HCT116 (cell line): ENCODE data around the gene BPIFB4. TPM values are rescaled to one million over a fixed set of nuclear protein-coding genes. Genes with fewer than 3 reads are reported as not detected.

Source experiments
- ATAC-seq: fragments of 200-7000 bp; cut with Tn5 transposase; 2 replicates; pipeline ENCODE4 v1.9.1; 2020; ENCODE audit warnings: mild to moderate bottlenecking, moderate library complexity
- BruUV-seq: library from RNA; stranded (reverse); fragments of 400-500 nt; replicated peaks from 2 replicates; lab custom pipeline; 2021; lab: Mats Ljungman, UMichigan
- CTCF ChIA-PET: fragments of 300-600 bp; sonication (Branson Sonifier 250); formaldehyde crosslinking; loops from one replicate; lab custom pipeline; 2021; ENCODE audit warnings: antibody characterized with exemption; lab: Charles Lee
- POLR2A ChIA-PET: fragments of 300-600, 350-600 bp; sonication (Branson Sonifier 250); formaldehyde crosslinking; loops from one replicate; lab custom pipeline; 2021; ENCODE audit warnings: antibody characterized with exemption; lab: Charles Lee
- RAD21 ChIA-PET, 2 experiments: fragments of 300-600 bp; sonication (Branson Sonifier 250); formaldehyde crosslinking; loops; one replicate each; lab custom pipeline; 2023; ENCODE audit warnings: low total read pairs in 2 of 2; ENCODE audit not compliant: uncharacterized antibody in 2 of 2, unreplicated experiment in 2 of 2, low non-redundant PET in 1 of 2; lab: Charles Lee
- DNase-seq: peaks from one replicate; pipeline ENCODE4 v3.0.0-alpha.2; 2010; ENCODE audit warnings: low read depth, low spot score
- H2AFZ ChIP-seq: fragments of 200-600 bp; shearing (Covaris generic), sonication (generic); 2 replicates; pipeline ENCODE4 v1.6.1; 2017; ENCODE audit warnings: low read depth, mixed run types, mixed read lengths, antibody characterized with exemption, low read length; ENCODE audit not compliant: poor library complexity, severe bottlenecking
- H3K27ac ChIP-seq: 2 replicates; pipeline ENCODE4 v1.5.1; 2012; ENCODE audit warnings: low read depth, low read length
- H3K27me3 ChIP-seq: fragments of 200-600 bp; sonication (generic); 2 replicates; pipeline ENCODE4 v1.6.1; 2016; ENCODE audit warnings: mixed run types, low read length, mixed read lengths; ENCODE audit not compliant: insufficient read depth
- H3K36me3 ChIP-seq, 2 experiments: fragments of 200-500 bp in 1 of 2; fragments of 200-600 bp in 1 of 2; sonication (Bioruptor generic) in 1 of 2; sonication (generic) in 1 of 2; 2 replicates each; pipeline versions ENCODE4 v1.5.1 to v1.6.1; 2014 to 2016; ENCODE audit warnings: low read length in 2 of 2, inconsistent platforms in 1 of 2, mixed read lengths in 1 of 2, mixed run types in 1 of 2; ENCODE audit not compliant: insufficient read depth in 2 of 2, control insufficient read depth in 1 of 2
- H3K4me1 ChIP-seq, 2 experiments: fragments of 200-600 bp in 1 of 2; sonication (generic) in 1 of 2; 2 replicates each; pipeline versions ENCODE4 v1.5.1 to v1.6.1; 2012 to 2017; ENCODE audit warnings: low read length in 2 of 2, inconsistent platforms in 1 of 2, mild to moderate bottlenecking in 1 of 2, mixed read lengths in 1 of 2, mixed run types in 1 of 2, moderate library complexity in 1 of 2; ENCODE audit not compliant: insufficient read depth in 2 of 2, control insufficient read depth in 1 of 2
- H3K4me2 ChIP-seq: fragments of 200-600 bp; sonication (generic); 2 replicates; pipeline ENCODE4 v1.6.1; 2017; ENCODE audit warnings: mixed run types, low read length, mixed read lengths
- H3K4me3 ChIP-seq, 2 experiments: fragments of 200-600 bp in 1 of 2; sonication (generic) in 1 of 2; replicated peaks in 1 of 2; 2 replicates each; pipeline ENCODE4 v1.5.1; 2011 to 2016; ENCODE audit warnings: low read length in 2 of 2, control low read depth in 1 of 2, low read depth in 1 of 2, mild to moderate bottlenecking in 1 of 2, mixed read lengths in 1 of 2, mixed run types in 1 of 2
- H3K79me2 ChIP-seq: fragments of 200-600 bp; sonication (generic); 2 replicates; pipeline ENCODE4 v1.6.1; 2017; ENCODE audit warnings: mild to moderate bottlenecking, mixed run types, low read length, moderate library complexity, mixed read lengths; ENCODE audit not compliant: insufficient read depth
- H3K9ac ChIP-seq: fragments of 200-600 bp; sonication (generic); 2 replicates; pipeline ENCODE4 v1.6.1; 2016; ENCODE audit warnings: low read length, mixed read lengths
- H3K9me2 ChIP-seq: fragments of 200-600 bp; sonication (generic), shearing (Covaris generic); 2 replicates; pipeline ENCODE4 v1.6.1; 2017; ENCODE audit warnings: mixed run types, mild to moderate bottlenecking, moderate library complexity; ENCODE audit not compliant: insufficient read depth
- H3K9me3 ChIP-seq, 2 experiments: fragments of 200-500 bp in 1 of 2; fragments of 200-600 bp in 1 of 2; sonication (Bioruptor generic) in 1 of 2; sonication (generic) in 1 of 2; 2 replicates each; pipeline ENCODE4 v1.6.1; 2014 to 2017; ENCODE audit warnings: low read length in 2 of 2, mixed read lengths in 2 of 2, inconsistent platforms in 1 of 2, low read depth in 1 of 2, mild to moderate bottlenecking in 1 of 2, mixed run types in 1 of 2, moderate library complexity in 1 of 2; ENCODE audit not compliant: control insufficient read depth in 1 of 2, insufficient read depth in 1 of 2
- H4K20me1 ChIP-seq: fragments of 200-600 bp; sonication (generic), shearing (Covaris generic); 2 replicates; pipeline ENCODE4 v1.6.1; 2017; ENCODE audit warnings: mixed run types, mild to moderate bottlenecking, moderate library complexity; ENCODE audit not compliant: insufficient read depth
- CEBPB ChIP-seq: IDR thresholded peaks from 2 replicates; pipeline ENCODE4 v1.6.1; 2012; ENCODE audit warnings: low read depth
- EZH2 ChIP-seq: fragments of 200-600 bp; sonication (generic); IDR thresholded peaks from 2 replicates; pipeline ENCODE4 v1.6.1; 2017; ENCODE audit warnings: antibody characterized with exemption, mixed run types
- EZH2phosphoT487 ChIP-seq: fragments of 200-600 bp; IDR thresholded peaks from 2 replicates; pipeline ENCODE4 v1.6.1; 2018; ENCODE audit warnings: antibody characterized with exemption, borderline replicate concordance
- FOSL1 ChIP-seq: IDR thresholded peaks from 2 replicates; pipeline ENCODE4 v1.6.1; 2012; ENCODE audit warnings: low read depth
- POLR2A ChIP-seq: IDR thresholded peaks from 2 replicates; pipeline ENCODE4 v1.7.0; 2011; ENCODE audit warnings: borderline replicate concordance; ENCODE audit not compliant: insufficient read depth, insufficient read length; ENCODE audit errors: extremely low read depth
- POLR2AphosphoS5 ChIP-seq: IDR thresholded peaks from 2 replicates; pipeline ENCODE4 v1.6.1; 2011; ENCODE audit warnings: mild to moderate bottlenecking, low read depth, low read length, moderate library complexity
- RAD21 ChIP-seq: IDR thresholded peaks from 2 replicates; pipeline ENCODE4 v1.6.1; 2012; ENCODE audit warnings: low read depth, mild to moderate bottlenecking
- SP1 ChIP-seq: IDR thresholded peaks from 2 replicates; pipeline ENCODE4 v1.6.1; 2012; ENCODE audit warnings: low read depth
- SRF ChIP-seq: IDR thresholded peaks from 2 replicates; pipeline ENCODE4 v1.6.1; 2012; ENCODE audit warnings: low read depth
- ZNF274 ChIP-seq: fragments of 200-500 bp; sonication (Bioruptor generic); IDR thresholded peaks from 2 replicates; pipeline ENCODE4 v1.6.1; 2014; ENCODE audit warnings: mild to moderate bottlenecking, low read depth, low read length, inconsistent platforms
- intact Hi-C: fragments of 100-400 bp; cut with micrococcal nuclease; formaldehyde crosslinking; loops from 2 replicates; pipeline ENCODE4 v1.10.0; 2022
- total RNA-seq: library from RNA; stranded (reverse); gene quantifications from one replicate; pipeline ENCODE4 v1.2.1, GENCODE V29; 2021; ENCODE audit not compliant: unreplicated experiment
- TF ChIP-seq, protein P1 (sequence below), 3 experiments: fragments of 200-600 bp in 1 of 3; sonication (generic) in 1 of 3; IDR thresholded peaks in 2 of 3; conservative IDR thresholded peaks in 1 of 3; 2 replicates each; pipeline ENCODE4 v1.5.1; 2012 to 2017; ENCODE audit warnings: low read depth in 2 of 3, low read length in 2 of 3, antibody characterized with exemption in 1 of 3, borderline replicate concordance in 1 of 3, control low read depth in 1 of 3, mild to moderate bottlenecking in 1 of 3, mixed read lengths in 1 of 3, mixed run types in 1 of 3, moderate library complexity in 1 of 3; ENCODE audit not compliant: insufficient read depth in 1 of 3
- TF ChIP-seq, protein P2 (sequence below): IDR thresholded peaks from 2 replicates; pipeline ENCODE4 v1.6.1; 2012
- TF ChIP-seq, protein P3 (sequence below): IDR thresholded peaks from 2 replicates; pipeline ENCODE4 v1.6.1; 2012; ENCODE audit warnings: low read depth
- TF ChIP-seq, protein P4 (sequence below): IDR thresholded peaks from 2 replicates; pipeline ENCODE4 v1.6.1; 2012

Gene BPIFB4
- total RNA-seq, 1 experiment from 2014 or later = not detected

DNA sequence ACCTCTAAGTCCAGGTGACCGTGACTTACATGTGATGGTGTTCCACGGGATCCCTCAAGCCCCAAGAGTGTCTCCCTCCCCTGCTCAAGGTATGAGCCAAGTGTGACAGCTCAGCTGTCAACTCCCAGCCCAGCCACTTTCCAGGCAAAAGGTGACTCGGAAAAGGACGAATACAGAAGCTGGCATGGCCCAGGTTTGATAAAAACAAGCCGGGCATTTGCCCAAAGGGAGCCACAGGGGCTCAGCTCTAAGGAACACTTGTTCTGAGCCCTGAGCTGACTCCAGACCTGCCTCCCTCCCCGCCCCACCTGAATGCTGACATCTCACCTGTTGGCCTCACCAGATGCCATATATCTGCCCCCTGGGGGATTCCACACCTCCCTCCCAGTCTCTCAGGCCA lies 45.6 kb downstream of the BPIFB4 start:
- RAD21 ChIA-PET = no interaction called here
- no peak overlapping the region for H3K9ac ChIP-seq
- no peak overlapping the region for H3K4me2 ChIP-seq
- no peak overlapping the region for H3K4me3 ChIP-seq
- intact Hi-C loops = no loop called here
- no peaks in the 10 kb centered on the region for H3K9me2 ChIP-seq
- CTCF ChIA-PET = no interaction called here
- H3K9me3 ChIP-seq = no peaks in the 10 kb centered on the region
- TF ChIP-seq ZNF274 = no peak
- TF ChIP-seq SRF = no peak
- TF ChIP-seq, protein P1, sequence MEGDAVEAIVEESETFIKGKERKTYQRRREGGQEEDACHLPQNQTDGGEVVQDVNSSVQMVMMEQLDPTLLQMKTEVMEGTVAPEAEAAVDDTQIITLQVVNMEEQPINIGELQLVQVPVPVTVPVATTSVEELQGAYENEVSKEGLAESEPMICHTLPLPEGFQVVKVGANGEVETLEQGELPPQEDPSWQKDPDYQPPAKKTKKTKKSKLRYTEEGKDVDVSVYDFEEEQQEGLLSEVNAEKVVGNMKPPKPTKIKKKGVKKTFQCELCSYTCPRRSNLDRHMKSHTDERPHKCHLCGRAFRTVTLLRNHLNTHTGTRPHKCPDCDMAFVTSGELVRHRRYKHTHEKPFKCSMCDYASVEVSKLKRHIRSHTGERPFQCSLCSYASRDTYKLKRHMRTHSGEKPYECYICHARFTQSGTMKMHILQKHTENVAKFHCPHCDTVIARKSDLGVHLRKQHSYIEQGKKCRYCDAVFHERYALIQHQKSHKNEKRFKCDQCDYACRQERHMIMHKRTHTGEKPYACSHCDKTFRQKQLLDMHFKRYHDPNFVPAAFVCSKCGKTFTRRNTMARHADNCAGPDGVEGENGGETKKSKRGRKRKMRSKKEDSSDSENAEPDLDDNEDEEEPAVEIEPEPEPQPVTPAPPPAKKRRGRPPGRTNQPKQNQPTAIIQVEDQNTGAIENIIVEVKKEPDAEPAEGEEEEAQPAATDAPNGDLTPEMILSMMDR (IDR thresholded peaks at IDR 0.05 in 2 of 3, conservative IDR thresholded peaks at IDR 0.05 in 1 of 3; ENCODE audit: borderline replicate concordance in 1 of 3, insufficient read depth in 1 of 3, low read depth in 2 of 3, low read length in 2 of 3) = no peak
- no peak for TF ChIP-seq FOSL1
- TF ChIP-seq, protein P2, sequence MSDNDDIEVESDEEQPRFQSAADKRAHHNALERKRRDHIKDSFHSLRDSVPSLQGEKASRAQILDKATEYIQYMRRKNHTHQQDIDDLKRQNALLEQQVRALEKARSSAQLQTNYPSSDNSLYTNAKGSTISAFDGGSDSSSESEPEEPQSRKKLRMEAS = no peak
- TF ChIP-seq, protein P3, sequence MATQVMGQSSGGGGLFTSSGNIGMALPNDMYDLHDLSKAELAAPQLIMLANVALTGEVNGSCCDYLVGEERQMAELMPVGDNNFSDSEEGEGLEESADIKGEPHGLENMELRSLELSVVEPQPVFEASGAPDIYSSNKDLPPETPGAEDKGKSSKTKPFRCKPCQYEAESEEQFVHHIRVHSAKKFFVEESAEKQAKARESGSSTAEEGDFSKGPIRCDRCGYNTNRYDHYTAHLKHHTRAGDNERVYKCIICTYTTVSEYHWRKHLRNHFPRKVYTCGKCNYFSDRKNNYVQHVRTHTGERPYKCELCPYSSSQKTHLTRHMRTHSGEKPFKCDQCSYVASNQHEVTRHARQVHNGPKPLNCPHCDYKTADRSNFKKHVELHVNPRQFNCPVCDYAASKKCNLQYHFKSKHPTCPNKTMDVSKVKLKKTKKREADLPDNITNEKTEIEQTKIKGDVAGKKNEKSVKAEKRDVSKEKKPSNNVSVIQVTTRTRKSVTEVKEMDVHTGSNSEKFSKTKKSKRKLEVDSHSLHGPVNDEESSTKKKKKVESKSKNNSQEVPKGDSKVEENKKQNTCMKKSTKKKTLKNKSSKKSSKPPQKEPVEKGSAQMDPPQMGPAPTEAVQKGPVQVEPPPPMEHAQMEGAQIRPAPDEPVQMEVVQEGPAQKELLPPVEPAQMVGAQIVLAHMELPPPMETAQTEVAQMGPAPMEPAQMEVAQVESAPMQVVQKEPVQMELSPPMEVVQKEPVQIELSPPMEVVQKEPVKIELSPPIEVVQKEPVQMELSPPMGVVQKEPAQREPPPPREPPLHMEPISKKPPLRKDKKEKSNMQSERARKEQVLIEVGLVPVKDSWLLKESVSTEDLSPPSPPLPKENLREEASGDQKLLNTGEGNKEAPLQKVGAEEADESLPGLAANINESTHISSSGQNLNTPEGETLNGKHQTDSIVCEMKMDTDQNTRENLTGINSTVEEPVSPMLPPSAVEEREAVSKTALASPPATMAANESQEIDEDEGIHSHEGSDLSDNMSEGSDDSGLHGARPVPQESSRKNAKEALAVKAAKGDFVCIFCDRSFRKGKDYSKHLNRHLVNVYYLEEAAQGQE = no peak
- TF ChIP-seq CEBPB = no peak
- no peak for TF ChIP-seq SP1
- TF ChIP-seq EZH2 = no peak
- TF ChIP-seq RAD21 = no peak
- TF ChIP-seq, protein P4, sequence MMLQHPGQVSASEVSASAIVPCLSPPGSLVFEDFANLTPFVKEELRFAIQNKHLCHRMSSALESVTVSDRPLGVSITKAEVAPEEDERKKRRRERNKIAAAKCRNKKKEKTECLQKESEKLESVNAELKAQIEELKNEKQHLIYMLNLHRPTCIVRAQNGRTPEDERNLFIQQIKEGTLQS = no peak
- TF ChIP-seq POLR2A = no peak
- TF ChIP-seq POLR2AphosphoS5 = no peak
- TF ChIP-seq EZH2phosphoT487 = no peak
- H3K27ac ChIP-seq = no peak overlapping the region
- ATAC-seq (no peak), DNase-seq (no peak)
- peaks cover 3 to 7% of the 10 kb centered on the region in 2 experiments; a peak in 3 of 4 replicates for H3K4me1 ChIP-seq
- H3K27me3 ChIP-seq = 0 out of 2 replicates have a peak, but pooled peaks cover 5% of the 10 kb centered on the region
- no peaks in the 10 kb centered on the region for H4K20me1 ChIP-seq
- H3K36me3 ChIP-seq = no peaks in the 10 kb centered on the region
- POLR2A ChIA-PET = no interaction called here
- no peaks in the 10 kb centered on the region for H3K79me2 ChIP-seq
- no TSS peak for BruUV-seq
- no peak overlapping the region for H2AFZ ChIP-seq
